ENCODE results near the gene GRID1.

DNA sequence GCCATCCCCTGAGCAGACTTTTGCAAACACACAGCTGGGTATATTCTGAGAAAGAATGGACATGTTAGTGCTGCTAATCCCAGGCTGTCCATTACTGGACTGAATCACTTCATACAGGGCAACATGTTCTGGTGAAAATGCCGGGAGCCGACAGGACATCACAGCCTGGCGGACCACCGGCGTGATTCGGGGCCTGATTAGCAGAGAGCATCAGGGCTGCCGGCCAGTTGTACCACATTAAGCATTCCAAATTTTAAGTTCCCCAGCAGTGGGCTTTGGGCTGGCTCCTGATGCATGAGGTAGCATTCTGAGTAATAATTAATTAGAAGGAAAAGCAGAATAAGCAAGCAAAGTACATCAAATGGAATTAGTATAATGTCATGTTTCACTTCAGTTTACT is 229.0 kb downstream of the GRID1 start:
- TF ChIP-seq, protein P1, sequence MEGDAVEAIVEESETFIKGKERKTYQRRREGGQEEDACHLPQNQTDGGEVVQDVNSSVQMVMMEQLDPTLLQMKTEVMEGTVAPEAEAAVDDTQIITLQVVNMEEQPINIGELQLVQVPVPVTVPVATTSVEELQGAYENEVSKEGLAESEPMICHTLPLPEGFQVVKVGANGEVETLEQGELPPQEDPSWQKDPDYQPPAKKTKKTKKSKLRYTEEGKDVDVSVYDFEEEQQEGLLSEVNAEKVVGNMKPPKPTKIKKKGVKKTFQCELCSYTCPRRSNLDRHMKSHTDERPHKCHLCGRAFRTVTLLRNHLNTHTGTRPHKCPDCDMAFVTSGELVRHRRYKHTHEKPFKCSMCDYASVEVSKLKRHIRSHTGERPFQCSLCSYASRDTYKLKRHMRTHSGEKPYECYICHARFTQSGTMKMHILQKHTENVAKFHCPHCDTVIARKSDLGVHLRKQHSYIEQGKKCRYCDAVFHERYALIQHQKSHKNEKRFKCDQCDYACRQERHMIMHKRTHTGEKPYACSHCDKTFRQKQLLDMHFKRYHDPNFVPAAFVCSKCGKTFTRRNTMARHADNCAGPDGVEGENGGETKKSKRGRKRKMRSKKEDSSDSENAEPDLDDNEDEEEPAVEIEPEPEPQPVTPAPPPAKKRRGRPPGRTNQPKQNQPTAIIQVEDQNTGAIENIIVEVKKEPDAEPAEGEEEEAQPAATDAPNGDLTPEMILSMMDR (IDR thresholded peaks at IDR 0.05; ENCODE audit: low read length), result no peak
- TF ChIP-seq EZH2 (IDR thresholded peaks at IDR 0.05; ENCODE audit: borderline replicate concordance, low read length), result no peak
